ENCODE results near the gene CHST5.
"Not testable (repeated sequence)": the region's sequence is repeated elsewhere in the genome, so short reads cannot be mapped to it uniquely, and the experiment has no call there.

Gene CHST5

GRCh38 chr16:75550211-75550662 is 14.3 kb upstream of the CHST5 start:
- DNase-seq (ENCODE audit: low read depth in 2 of 2): no peak

GRCh38 chr16:75548456-75548855 is 12.5 kb upstream of the CHST5 start:
- not testable (repeated sequence) for DNase-seq (ENCODE audit: low read depth in 2 of 2)

- DNase-seq (ENCODE audit: low read depth in 2 of 2): no peak
Measured at GRCh38 chr16:75546293-75546692, 10.4 kb upstream of the CHST5 start.

- DNase-seq (ENCODE audit: low read depth in 2 of 2): not testable (repeated sequence)
Measured at GRCh38 chr16:75545879-75546278, 10.0 kb upstream of the CHST5 start.

GRCh38 chr16:75542462-75542861 is 6.6 kb upstream of the CHST5 start:
- not testable (repeated sequence) for DNase-seq (ENCODE audit: low read depth in 2 of 2)

- DNase-seq (ENCODE audit: low read depth in 2 of 2): no peak
Measured at GRCh38 chr16:75541236-75541635, 5.3 kb upstream of the CHST5 start.

- DNase-seq (ENCODE audit: low read depth in 2 of 2): not testable (repeated sequence)
Measured at GRCh38 chr16:75538882-75539565, 3.1 kb upstream of the CHST5 start.

GRCh38 chr16:75537776-75538175 is 1.9 kb upstream of the CHST5 start:
- DNase-seq (ENCODE audit: low read depth in 2 of 2): no peak

- no peak for DNase-seq (ENCODE audit: low read depth in 2 of 2)
Measured at GRCh38 chr16:75535211-75535843, 581 bp downstream of the CHST5 start.

- DNase-seq (ENCODE audit: low read depth in 2 of 2): no peak
Measured at GRCh38 chr16:75534560-75535205, 1.2 kb downstream of the CHST5 start.

GRCh38 chr16:75532791-75533190 is 3.1 kb downstream of the CHST5 start:
- no peak for DNase-seq (ENCODE audit: low read depth in 2 of 2)

GRCh38 chr16:75532142-75532765 is 3.7 kb downstream of the CHST5 start:
- DNase-seq (ENCODE audit: low read depth in 2 of 2): no peak

GRCh38 chr16:75529959-75530358 is 5.9 kb downstream of the CHST5 start:
- no peak for DNase-seq (ENCODE audit: low read depth in 2 of 2)

GRCh38 chr16:75529056-75529905 is 6.6 kb downstream of the CHST5 start:
- DNase-seq (ENCODE audit: low read depth in 2 of 2): no peak

GRCh38 chr16:75527825-75528299 is 8.0 kb downstream of the CHST5 start:
- DNase-seq (ENCODE audit: low read depth in 2 of 2): no peak

- DNase-seq (ENCODE audit: low read depth in 2 of 2): no peak
Measured at GRCh38 chr16:75526032-75526790, 9.7 kb downstream of the CHST5 start.

- DNase-seq (ENCODE audit: low read depth in 2 of 2): no peak
Measured at GRCh38 chr16:75519175-75519574, 16.7 kb downstream of the CHST5 start.

GRCh38 chr16:75516189-75516966 is 19.5 kb downstream of the CHST5 start:
- not testable (repeated sequence) for DNase-seq (ENCODE audit: low read depth in 2 of 2)

- DNase-seq (ENCODE audit: low read depth in 2 of 2): no peak
Measured at GRCh38 chr16:75514296-75514695, 21.6 kb downstream of the CHST5 start.

- DNase-seq (ENCODE audit: low read depth in 2 of 2): no peak
Measured at GRCh38 chr16:75506574-75506973, 29.3 kb downstream of the CHST5 start.
